ENCODE measurements around the gene NUB1.

The NUB1 gene

GRCh38 chr7:151311294-151311864, 30.2 kb upstream of the NUB1 start:
- H3K27me3 ChIP-seq (ENCODE audit: control insufficient read depth, low read length): peaks cover 11% of the 10 kb centered on the region
- H3K36me3 ChIP-seq (ENCODE audit: control insufficient read depth, low read length): no peaks in the 10 kb centered on the region
- peaks cover 6% of the 10 kb centered on the region; the same call in 1 of the 2 replicates for H3F3A ChIP-seq (ENCODE audit: control insufficient read depth, insufficient read depth)
- no peak overlapping the region for H3K4me2 ChIP-seq (ENCODE audit: low read length)
- no peak overlapping the region for H3K27ac ChIP-seq (ENCODE audit: low read depth, low read length)
- peaks cover 7% of the 10 kb centered on the region; the same call in 1 of the 2 replicates for H3K4me1 ChIP-seq (ENCODE audit: control insufficient read depth, low read length)
- H3K9me2 ChIP-seq (replicated peaks; ENCODE audit: control insufficient read depth, low read length): no peaks in the 10 kb centered on the region
- no peaks in the 10 kb centered on the region for H4K20me1 ChIP-seq (ENCODE audit: control insufficient read depth, insufficient read depth, low read depth, low read length)
- no peaks in the 10 kb centered on the region for H3K79me2 ChIP-seq (ENCODE audit: control insufficient read depth, low read length)
- TF ChIP-seq CTCF (IDR thresholded peaks at IDR 0.05; ENCODE audit: low read depth, low read length, poor library complexity, severe bottlenecking) (peak; percentile 83), EZH2phosphoT487 (IDR thresholded peaks at IDR 0.05; ENCODE audit: borderline replicate concordance, low read length) (no peak)
- no peak overlapping the region for H3K4me3 ChIP-seq (ENCODE audit: low read length)
- peaks cover 19% of the 10 kb centered on the region; the same call in 1 of the 2 replicates for H3K9me3 ChIP-seq (ENCODE audit: control insufficient read depth, insufficient read depth, low read length)

GRCh38 chr7:151312356-151312755, 29.3 kb upstream of the NUB1 start:
- no peak for TF ChIP-seq CTCF (IDR thresholded peaks at IDR 0.05; ENCODE audit: low read depth, low read length, poor library complexity, severe bottlenecking)
- no peak for TF ChIP-seq EZH2phosphoT487 (IDR thresholded peaks at IDR 0.05; ENCODE audit: borderline replicate concordance, low read length)
- Histone ChIP-seq H3K4me2 (ENCODE audit: low read length) (no peak overlapping the region), H3K36me3 (ENCODE audit: control insufficient read depth, low read length) (no peaks in the 10 kb centered on the region), H4K20me1 (ENCODE audit: control insufficient read depth, insufficient read depth, low read depth, low read length) (no peaks in the 10 kb centered on the region), H3F3A (ENCODE audit: control insufficient read depth, insufficient read depth) (peaks cover 6% of the 10 kb centered on the region; the same call in 1 of the 2 replicates), H3K79me2 (ENCODE audit: control insufficient read depth, low read length) (no peaks in the 10 kb centered on the region), H3K27ac (ENCODE audit: low read depth, low read length) (no peak overlapping the region), H3K4me1 (ENCODE audit: control insufficient read depth, low read length) (peaks cover 7% of the 10 kb centered on the region; the same call in 1 of the 2 replicates), H3K9me2 (replicated peaks; ENCODE audit: control insufficient read depth, low read length) (no peaks in the 10 kb centered on the region), H3K9me3 (ENCODE audit: control insufficient read depth, insufficient read depth, low read length) (peaks cover 19% of the 10 kb centered on the region; the same call in 1 of the 2 replicates), H3K4me3 (ENCODE audit: low read length) (no peak overlapping the region), H3K27me3 (ENCODE audit: control insufficient read depth, low read length) (0 out of 2 replicates have a peak, but pooled peaks cover 5% of the 10 kb centered on the region)

GRCh38 chr7:151312831-151313809, 28.5 kb upstream of the NUB1 start:
- Histone ChIP-seq H3K79me2 (ENCODE audit: control insufficient read depth, low read length) (no peaks in the 10 kb centered on the region), H3K4me3 (ENCODE audit: low read length) (no peak overlapping the region), H3K36me3 (ENCODE audit: control insufficient read depth, low read length) (no peaks in the 10 kb centered on the region), H3K27me3 (ENCODE audit: control insufficient read depth, low read length) (0 out of 2 replicates have a peak, but pooled peaks cover under 1% of the 10 kb centered on the region), H3F3A (ENCODE audit: control insufficient read depth, insufficient read depth) (peaks cover 6% of the 10 kb centered on the region; the same call in 1 of the 2 replicates), H3K4me2 (ENCODE audit: low read length) (no peak overlapping the region), H3K4me1 (ENCODE audit: control insufficient read depth, low read length) (peaks cover 7% of the 10 kb centered on the region; the same call in 1 of the 2 replicates), H3K9me2 (replicated peaks; ENCODE audit: control insufficient read depth, low read length) (no peaks in the 10 kb centered on the region), H3K9me3 (ENCODE audit: control insufficient read depth, insufficient read depth, low read length) (peaks cover 19% of the 10 kb centered on the region; the same call in 1 of the 2 replicates), H4K20me1 (ENCODE audit: control insufficient read depth, insufficient read depth, low read depth, low read length) (no peaks in the 10 kb centered on the region), H3K27ac (ENCODE audit: low read depth, low read length) (no peak overlapping the region)
- TF ChIP-seq EZH2phosphoT487 (IDR thresholded peaks at IDR 0.05; ENCODE audit: borderline replicate concordance, low read length): no peak
